HAP-1 (cell line): ENCODE data around the gene TOGARAM1.
"Not testable (repeated sequence)": the region's sequence is repeated elsewhere in the genome, so short reads cannot be mapped to it uniquely, and the experiment has no call there.

Experiments used
- DNase-seq, 2 experiments: peaks; one replicate each; pipeline ENCODE4 v3.0.0-alpha.2; 2016 to 2020; ENCODE audit warnings: low spot score in 2 of 2
- H3K27me3 ChIP-seq: fragments of 250-450 bp; sonication (Bioruptor Pico); 2 replicates; pipeline ENCODE4 v1.5.1; 2020; ENCODE audit warnings: low read depth, mild to moderate bottlenecking, moderate library complexity
- H3K36me3 ChIP-seq: fragments of 250-450 bp; sonication (Bioruptor Pico); replicated peaks from 2 replicates; pipeline ENCODE4 v1.5.1; 2020; ENCODE audit warnings: mild to moderate bottlenecking
- H3K4me1 ChIP-seq: fragments of 250-450 bp; sonication (Bioruptor Pico); 2 replicates; pipeline ENCODE4 v1.5.1; 2020; ENCODE audit warnings: mild to moderate bottlenecking
- H3K4me3 ChIP-seq: fragments of 250-450 bp; sonication (Bioruptor Pico); 2 replicates; pipeline ENCODE4 v1.5.1; 2020; ENCODE audit warnings: mild to moderate bottlenecking, moderate library complexity
- H3K9me3 ChIP-seq: fragments of 250-450 bp; sonication (Bioruptor Pico); 2 replicates; pipeline ENCODE4 v1.5.1; 2020; ENCODE audit warnings: mild to moderate bottlenecking, moderate library complexity
- in situ Hi-C: fragments of 300-500 bp; cut with MboI; formaldehyde crosslinking; loops from 3 replicates; pipeline ENCODE4 v1.14.3; 2020; ENCODE audit warnings: low sequenced_read_pairs, inconsistent platforms, mixed read lengths

TOGARAM1 gene

GRCh38 chr14:45068396-45068795 is 106.4 kb downstream of the TOGARAM1 start:
- Histone ChIP-seq H3K36me3 (no peaks in the 10 kb centered on the region), H3K9me3 (no peaks in the 10 kb centered on the region), H3K4me1 (no peaks in the 10 kb centered on the region), H3K27me3 (no peaks in the 10 kb centered on the region), H3K4me3 (no peak overlapping the region)
- no peak for DNase-seq
- in situ Hi-C loops: no loop called here

- H3K9me3 ChIP-seq: no peaks in the 10 kb centered on the region
- no peak for DNase-seq
- no peaks in the 10 kb centered on the region for H3K36me3 ChIP-seq
- no peaks in the 10 kb centered on the region for H3K27me3 ChIP-seq
- in situ Hi-C loops: no loop called here
- no peaks in the 10 kb centered on the region for H3K4me1 ChIP-seq
- no peak overlapping the region for H3K4me3 ChIP-seq
Measured at GRCh38 chr14:45070215-45070614, 108.2 kb downstream of the TOGARAM1 start.

GRCh38 chr14:45072126-45072525 is 110.1 kb downstream of the TOGARAM1 start:
- Histone ChIP-seq H3K4me1 (peaks cover 5% of the 10 kb centered on the region; the same call in 1 of the 2 replicates), H3K36me3 (no peaks in the 10 kb centered on the region), H3K9me3 (no peaks in the 10 kb centered on the region), H3K27me3 (no peaks in the 10 kb centered on the region), H3K4me3 (no peak overlapping the region)
- in situ Hi-C loops: no loop called here
- DNase-seq: no peak

- H3K4me1 ChIP-seq: peaks cover 5% of the 10 kb centered on the region; the same call in 1 of the 2 replicates
- H3K4me3 ChIP-seq: no peak overlapping the region
- H3K9me3 ChIP-seq: no peaks in the 10 kb centered on the region
- DNase-seq: no peak
- H3K27me3 ChIP-seq: no peaks in the 10 kb centered on the region
- in situ Hi-C loops: no loop called here
- H3K36me3 ChIP-seq: no peaks in the 10 kb centered on the region
Measured at GRCh38 chr14:45073231-45073879, 111.4 kb downstream of the TOGARAM1 start.

- in situ Hi-C loops: no loop called here
- Histone ChIP-seq H3K4me3 (no peak overlapping the region), H3K27me3 (no peaks in the 10 kb centered on the region), H3K4me1 (peaks cover 7% of the 10 kb centered on the region), H3K9me3 (no peaks in the 10 kb centered on the region), H3K36me3 (no peaks in the 10 kb centered on the region)
- no peak for DNase-seq
Measured at GRCh38 chr14:45078323-45078722, 116.3 kb downstream of the TOGARAM1 start.

- H3K4me1 ChIP-seq: peaks cover 10% of the 10 kb centered on the region
- H3K4me3 ChIP-seq, H3K27me3 ChIP-seq, in situ Hi-C loops, H3K36me3 ChIP-seq, H3K9me3 ChIP-seq, DNase-seq: not testable (repeated sequence)
Measured at GRCh38 chr14:45080416-45080968, 118.5 kb downstream of the TOGARAM1 start.

- H3K36me3 ChIP-seq, in situ Hi-C loops, H3K9me3 ChIP-seq, H3K27me3 ChIP-seq, H3K4me1 ChIP-seq, DNase-seq, H3K4me3 ChIP-seq: not testable (repeated sequence)
Measured at GRCh38 chr14:45081096-45081495, 119.1 kb downstream of the TOGARAM1 start.

- no peak overlapping the region for H3K4me3 ChIP-seq
- no peaks in the 10 kb centered on the region for H3K9me3 ChIP-seq
- H3K4me1 ChIP-seq: peaks cover 12% of the 10 kb centered on the region
- H3K36me3 ChIP-seq: no peaks in the 10 kb centered on the region
- no peaks in the 10 kb centered on the region for H3K27me3 ChIP-seq
- in situ Hi-C loops: no loop called here
- no peak for DNase-seq
Measured at GRCh38 chr14:45082420-45082819, 120.4 kb downstream of the TOGARAM1 start.

GRCh38 chr14:45083617-45083975 is 121.6 kb downstream of the TOGARAM1 start:
- in situ Hi-C loops: no loop called here

GRCh38 chr14:45083976-45084722 is 122.2 kb downstream of the TOGARAM1 start, which contains the start of gene PRPF39:
Gene PRPF39, plus strand, starts transcription at chr14:45084116. Its CDS starts 11,124 bp downstream, at chr14:45095240.
- Histone ChIP-seq H3K27me3 (no peaks in the 10 kb centered on the region), H3K4me3 (peak within 1 kb of the TSS; percentile 63), H3K9me3 (no peaks in the 10 kb centered on the region), H3K36me3 (no peaks in the 10 kb centered on the region), H3K4me1 (peaks cover 25% of the 10 kb centered on the region)
- in situ Hi-C loops: no loop called here
- peak; percentile 85 to 96 for DNase-seq

More at GRCh38 chr14:45083617-45083975, 121.6 kb downstream of the TOGARAM1 start:
- peaks cover 20% of the 10 kb centered on the region for H3K4me1 ChIP-seq
- no peaks in the 10 kb centered on the region for H3K36me3 ChIP-seq
- H3K9me3 ChIP-seq: no peaks in the 10 kb centered on the region
- H3K27me3 ChIP-seq: no peaks in the 10 kb centered on the region
- H3K4me3 ChIP-seq: peak overlapping the region; percentile 63
- DNase-seq: no peak

- H3K4me3 ChIP-seq: peak overlapping the region; percentile 63
- H3K36me3 ChIP-seq: no peaks in the 10 kb centered on the region
- DNase-seq: peak in 1 of 2 experiments; percentile 25
- H3K9me3 ChIP-seq: no peaks in the 10 kb centered on the region
- in situ Hi-C loops: no loop called here
- H3K27me3 ChIP-seq: no peaks in the 10 kb centered on the region
- H3K4me1 ChIP-seq: peaks cover 33% of the 10 kb centered on the region
Measured at GRCh38 chr14:45084946-45085346, 123.0 kb downstream of the TOGARAM1 start.

- H3K4me1 ChIP-seq: peaks cover 40% of the 10 kb centered on the region
- no peak overlapping the region for H3K4me3 ChIP-seq
- peaks cover 6% of the 10 kb centered on the region; the same call in 1 of the 2 replicates for H3K36me3 ChIP-seq
- DNase-seq: no peak
- no peaks in the 10 kb centered on the region for H3K9me3 ChIP-seq
- no peaks in the 10 kb centered on the region for H3K27me3 ChIP-seq
- in situ Hi-C loops: no loop called here
Measured at GRCh38 chr14:45089813-45090212, 127.8 kb downstream of the TOGARAM1 start.

- Histone ChIP-seq H3K36me3 (peaks cover 21% of the 10 kb centered on the region), H3K4me3 (no peak overlapping the region), H3K4me1 (peaks cover 36% of the 10 kb centered on the region), H3K9me3 (no peaks in the 10 kb centered on the region), H3K27me3 (no peaks in the 10 kb centered on the region)
- in situ Hi-C loops: no loop called here
- no peak for DNase-seq
Measured at GRCh38 chr14:45091710-45092109, 129.7 kb downstream of the TOGARAM1 start.

GRCh38 chr14:45094275-45094674 is 132.3 kb downstream of the TOGARAM1 start:
- peaks cover 40% of the 10 kb centered on the region for H3K36me3 ChIP-seq
- no peaks in the 10 kb centered on the region for H3K27me3 ChIP-seq
- H3K4me3 ChIP-seq: no peak overlapping the region
- in situ Hi-C loops: no loop called here
- H3K9me3 ChIP-seq: no peaks in the 10 kb centered on the region
- H3K4me1 ChIP-seq: peaks cover 26% of the 10 kb centered on the region
- DNase-seq: no peak
